OCI-M1 (cell line): ENCODE measurements around the gene ETFB.

Experiments
- DNase-seq: peaks from one replicate; lab custom pipeline; 2025; lab: John Stamatoyannopoulos, UW

The ETFB gene

DNA sequence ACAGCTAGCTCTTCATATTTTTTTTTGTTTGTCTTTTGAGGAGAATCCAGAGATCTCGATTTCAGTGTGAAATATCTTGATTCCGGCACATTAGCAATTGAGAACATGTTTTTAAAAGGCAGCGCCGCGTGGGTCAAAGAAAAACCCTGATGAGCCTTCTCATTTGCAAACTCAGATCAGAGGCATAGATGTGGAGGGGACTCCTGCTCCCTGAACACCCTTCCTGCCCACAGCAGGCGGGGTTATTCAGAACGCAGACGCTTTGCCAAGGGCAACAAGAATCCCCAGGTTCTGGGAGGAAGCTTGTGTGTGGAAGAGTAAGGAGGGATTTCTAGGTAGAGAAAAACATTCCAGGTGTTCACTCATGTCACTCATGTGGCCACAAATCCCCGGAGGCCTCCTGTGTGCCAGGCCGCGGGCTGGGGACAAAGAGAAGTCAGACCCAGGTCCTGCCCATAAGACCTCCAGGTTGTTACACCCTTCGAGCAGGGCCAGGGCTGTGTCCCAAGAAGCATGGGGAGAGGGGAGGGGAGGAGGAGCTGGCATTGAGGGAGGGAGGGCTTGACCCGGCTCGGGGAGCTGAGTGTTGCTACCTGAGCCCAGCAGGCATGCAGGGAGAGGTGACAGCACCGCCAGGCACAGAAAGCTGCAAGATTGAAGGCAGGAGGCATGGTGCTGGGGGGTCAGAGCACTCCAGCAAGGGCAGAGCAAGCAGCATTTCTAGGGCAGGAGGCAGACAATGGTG is 70.6 kb downstream of the ETFB start:
- DNase-seq = no peak
